BJ (cell line): Measurements from ENCODE around the gene OSGIN1. TPM values are rescaled to one million over a fixed set of nuclear protein-coding genes. Genes with fewer than 3 reads are reported as not detected.

Source experiments
- CTCF ChIA-PET: fragments of 350-600 bp; formaldehyde crosslinking; extraction: SDS; loops from one replicate; lab custom pipeline; 2021; ENCODE audit warnings: antibody characterized with exemption, inconsistent platforms; lab: Yijun Ruan, JAX
- POLR2A ChIA-PET: fragments of 300-600 bp; sonication (Branson Sonifier 250); formaldehyde crosslinking; extraction: SDS; loops from one replicate; lab custom pipeline; 2021; ENCODE audit warnings: antibody characterized with exemption; lab: Charles Lee
- DNase-seq: peaks from one replicate; pipeline ENCODE4 v3.0.0-alpha.2; 2011; ENCODE audit warnings: low read depth
- H3K27me3 ChIP-seq: 2 replicates; pipeline ENCODE4 v1.6.0; 2011; ENCODE audit warnings: low read length; ENCODE audit not compliant: control insufficient read depth, insufficient read depth
- H3K36me3 ChIP-seq: 2 replicates; pipeline ENCODE4 v1.5.1; 2011; ENCODE audit warnings: low read length; ENCODE audit not compliant: control insufficient read depth, insufficient read depth
- H3K4me3 ChIP-seq: 2 replicates; pipeline ENCODE4 v1.5.1; 2011; ENCODE audit warnings: low read depth, mild to moderate bottlenecking, control low read depth, low read length
- polyA plus RNA-seq: library from polyadenylated mRNA; depleted of rRNA; stranded (reverse); fragments of >200 nt; gene quantifications from 2 replicates; pipeline ENCODE4 v1.2.3, GENCODE V29; 2011
- TF ChIP-seq, protein P1 (sequence below): IDR thresholded peaks from 2 replicates; pipeline ENCODE4 v1.5.1; 2011; ENCODE audit warnings: low read depth, mild to moderate bottlenecking, control low read depth, inconsistent platforms, low read length, moderate library complexity; ENCODE audit not compliant: insufficient read depth

Gene OSGIN1
- polyA plus RNA-seq, 1 experiment, result 5.1 TPM

DNA sequence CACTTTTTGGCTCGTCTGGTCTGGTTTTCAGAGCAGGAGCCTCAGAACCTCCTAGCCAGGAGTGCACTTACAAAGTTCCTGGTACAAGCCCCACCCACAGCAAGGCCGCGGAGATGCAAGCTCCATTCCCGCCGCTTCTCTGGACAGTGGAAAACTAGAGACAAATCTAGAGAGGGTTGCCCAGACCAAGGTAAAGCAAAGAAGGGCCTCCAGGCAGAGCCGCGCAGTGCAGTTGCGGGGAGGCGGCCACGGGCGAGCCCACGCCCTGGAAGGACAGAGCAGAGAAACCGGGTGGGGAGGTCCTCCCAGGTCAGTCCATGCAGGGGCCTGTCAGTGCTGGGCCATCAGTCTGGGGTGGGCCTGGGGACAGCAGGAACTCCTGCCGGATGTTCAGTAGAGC lies 11.0 kb upstream of the OSGIN1 start:
- no peaks in the 10 kb centered on the region for H3K27me3 ChIP-seq
- ChIA-PET CTCF (no interaction called here), POLR2A (no interaction called here)
- no peak for DNase-seq
- TF ChIP-seq, protein P1, sequence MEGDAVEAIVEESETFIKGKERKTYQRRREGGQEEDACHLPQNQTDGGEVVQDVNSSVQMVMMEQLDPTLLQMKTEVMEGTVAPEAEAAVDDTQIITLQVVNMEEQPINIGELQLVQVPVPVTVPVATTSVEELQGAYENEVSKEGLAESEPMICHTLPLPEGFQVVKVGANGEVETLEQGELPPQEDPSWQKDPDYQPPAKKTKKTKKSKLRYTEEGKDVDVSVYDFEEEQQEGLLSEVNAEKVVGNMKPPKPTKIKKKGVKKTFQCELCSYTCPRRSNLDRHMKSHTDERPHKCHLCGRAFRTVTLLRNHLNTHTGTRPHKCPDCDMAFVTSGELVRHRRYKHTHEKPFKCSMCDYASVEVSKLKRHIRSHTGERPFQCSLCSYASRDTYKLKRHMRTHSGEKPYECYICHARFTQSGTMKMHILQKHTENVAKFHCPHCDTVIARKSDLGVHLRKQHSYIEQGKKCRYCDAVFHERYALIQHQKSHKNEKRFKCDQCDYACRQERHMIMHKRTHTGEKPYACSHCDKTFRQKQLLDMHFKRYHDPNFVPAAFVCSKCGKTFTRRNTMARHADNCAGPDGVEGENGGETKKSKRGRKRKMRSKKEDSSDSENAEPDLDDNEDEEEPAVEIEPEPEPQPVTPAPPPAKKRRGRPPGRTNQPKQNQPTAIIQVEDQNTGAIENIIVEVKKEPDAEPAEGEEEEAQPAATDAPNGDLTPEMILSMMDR, result no peak
- H3K36me3 ChIP-seq, result no peaks in the 10 kb centered on the region
- no peak overlapping the region for H3K4me3 ChIP-seq

GRCh38 chr16:83942815-83943515 lies 10.1 kb upstream of the OSGIN1 start:
- no peak for DNase-seq
- TF ChIP-seq, protein P1, result no peak
- no peaks in the 10 kb centered on the region for H3K36me3 ChIP-seq
- ChIA-PET POLR2A (no interaction called here), CTCF (interaction anchor here (2.2 kb wide), 1 partner anchor 11 kb away, joined by 6 read pairs; no protein-coding TSS in a partner anchor)
- H3K27me3 ChIP-seq, result no peaks in the 10 kb centered on the region
- H3K4me3 ChIP-seq, result no peak overlapping the region

DNA sequence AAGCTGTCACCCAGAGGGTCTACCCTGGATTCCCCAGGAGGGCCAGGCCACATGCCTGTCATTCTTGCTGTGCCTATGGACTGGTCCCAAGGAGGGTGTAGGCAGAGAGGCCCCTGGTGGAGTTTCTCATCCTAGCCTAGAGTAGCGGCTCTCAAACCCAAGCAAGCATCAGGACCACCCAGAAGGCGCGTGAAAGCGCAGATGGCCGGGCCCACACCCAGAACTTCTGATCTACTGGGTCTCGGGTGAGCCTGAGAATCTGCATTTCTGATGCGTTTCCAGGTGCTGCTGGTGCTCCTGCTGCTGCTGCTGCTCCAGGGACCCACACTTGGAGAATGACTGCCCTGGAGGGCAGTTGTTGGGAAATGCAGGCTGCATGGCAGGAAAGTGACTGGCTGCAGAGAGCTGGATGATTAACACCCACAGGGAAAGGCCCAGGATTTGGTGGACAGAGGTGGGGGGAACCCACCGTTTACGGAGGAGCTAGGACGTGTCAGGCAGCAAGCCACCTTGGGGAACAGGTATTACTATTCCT lies 9.5 kb upstream of the OSGIN1 start:
- DNase-seq, result no peak
- ChIA-PET CTCF (interaction anchor here (2.2 kb wide), 1 partner anchor 10 kb away, joined by 6 read pairs; no protein-coding TSS in a partner anchor), POLR2A (no interaction called here)
- Histone ChIP-seq H3K27me3 (no peaks in the 10 kb centered on the region), H3K4me3 (no peak overlapping the region), H3K36me3 (no peaks in the 10 kb centered on the region)
- TF ChIP-seq, protein P1, result no peak

- DNase-seq, result no peak
- TF ChIP-seq, protein P1, result no peak
- Histone ChIP-seq H3K27me3 (no peaks in the 10 kb centered on the region), H3K4me3 (no peak overlapping the region), H3K36me3 (no peaks in the 10 kb centered on the region)
- CTCF ChIA-PET, result interaction anchor here (1.5 to 2.2 kb wide), 2 partner anchors 8 to 18 kb away, joined by 6 to 7 read pairs; no protein-coding TSS in a partner anchor
- POLR2A ChIA-PET, result no interaction called here
Observed at GRCh38 chr16:83945587-83945986, 7.5 kb upstream of the OSGIN1 start.

GRCh38 chr16:83946154-83946780 lies 6.8 kb upstream of the OSGIN1 start:
- no peak for DNase-seq
- CTCF ChIA-PET, result interaction anchor here (1.4 kb wide), 1 partner anchor 15 kb away, joined by 5 read pairs; no protein-coding TSS in a partner anchor

More at GRCh38 chr16:83946154-83946780, 6.8 kb upstream of the OSGIN1 start:
- TF ChIP-seq, protein P1, result no peak
- H3K27me3 ChIP-seq, result no peaks in the 10 kb centered on the region
- H3K36me3 ChIP-seq, result no peaks in the 10 kb centered on the region
- H3K4me3 ChIP-seq, result no peak overlapping the region
- POLR2A ChIA-PET, result no interaction called here
